ENCODE measurements around the gene RMDN2.
"Not testable (repeated sequence)": the region's sequence is repeated elsewhere in the genome, so short reads cannot be mapped to it uniquely, and the experiment has no call there.

RMDN2 gene

DNA sequence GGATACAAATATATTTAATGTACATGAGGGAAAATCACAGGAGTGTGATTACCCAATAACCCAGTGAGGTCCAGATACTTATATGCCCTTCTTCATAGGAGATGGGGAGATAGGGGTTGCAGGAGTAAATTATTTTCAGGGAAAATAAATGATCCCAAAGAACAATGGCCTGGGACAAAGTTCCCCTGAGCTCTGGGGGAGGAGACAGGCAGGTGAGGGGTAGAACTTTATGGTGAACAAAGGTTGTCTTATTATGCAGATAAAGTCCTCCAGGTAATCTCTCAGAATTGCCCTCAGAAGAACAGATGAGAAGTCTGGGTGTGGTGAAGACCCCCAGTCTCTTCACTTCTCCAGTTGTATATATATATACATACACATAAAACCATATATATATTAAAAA lies 22.1 kb upstream of the RMDN2 start:
- DNase-seq, result no peak

GRCh38 chr2:37904425-37904824 lies 20.7 kb upstream of the RMDN2 start:
- DNase-seq, result no peak

GRCh38 chr2:37904993-37905392 lies 20.1 kb upstream of the RMDN2 start:
- DNase-seq, result no peak

DNA sequence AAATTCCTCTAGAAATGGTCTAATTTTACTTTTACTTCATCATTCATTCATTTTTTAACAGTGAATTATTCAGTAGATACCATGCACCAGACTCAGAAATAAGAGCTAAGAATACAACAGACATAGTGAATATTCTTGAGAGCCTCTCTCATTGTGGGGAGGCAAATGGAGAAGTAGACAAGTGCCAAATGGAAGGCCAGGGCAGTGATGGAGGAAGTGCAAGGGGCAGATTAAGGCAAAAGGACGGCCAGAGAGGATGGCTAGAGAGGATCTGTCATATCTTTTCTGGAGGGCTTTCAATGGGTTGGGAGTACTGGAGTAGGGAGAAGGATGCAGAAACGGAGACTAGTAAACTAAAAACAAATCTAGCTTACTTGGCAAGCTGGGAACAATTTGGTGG lies 19.0 kb upstream of the RMDN2 start:
- DNase-seq, result no peak

DNA sequence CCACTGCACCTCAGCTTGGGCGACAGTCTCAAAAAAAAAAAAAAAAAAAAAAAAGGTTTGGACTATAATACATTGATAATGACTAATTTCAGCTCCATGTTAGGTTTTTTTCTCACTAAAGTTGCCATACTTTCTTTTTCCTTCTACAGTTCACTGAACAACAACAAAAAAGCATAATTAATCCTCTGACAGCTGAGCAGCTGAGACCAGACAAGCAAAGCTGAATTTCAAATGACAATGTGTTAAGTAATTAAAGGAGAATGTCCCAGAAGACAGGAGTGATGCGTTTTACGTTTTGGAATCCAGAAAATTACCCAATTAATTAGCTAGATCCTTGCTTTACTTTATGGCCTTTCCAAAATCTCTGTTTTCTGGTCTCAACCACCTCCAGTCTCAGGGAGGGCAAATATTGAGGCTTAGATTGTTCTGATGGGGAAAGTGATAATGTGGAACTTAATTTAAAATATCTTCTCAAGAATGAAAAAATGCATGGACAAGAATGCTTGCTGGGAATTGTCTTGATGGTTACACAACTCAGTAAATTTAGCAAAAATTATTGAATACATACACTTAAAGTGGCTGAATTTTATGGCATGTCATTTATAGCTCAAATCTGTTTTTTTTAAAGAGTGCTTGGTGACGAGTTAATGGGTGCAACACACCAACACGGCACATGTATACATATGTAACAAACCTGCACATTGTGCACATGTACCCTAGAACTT lies 17.4 kb upstream of the RMDN2 start:
- DNase-seq, result peak; percentile 71

- DNase-seq, result no peak
These were observed 13.7 kb upstream of the RMDN2 start for GRCh38 chr2:37911296-37911873.

DNA sequence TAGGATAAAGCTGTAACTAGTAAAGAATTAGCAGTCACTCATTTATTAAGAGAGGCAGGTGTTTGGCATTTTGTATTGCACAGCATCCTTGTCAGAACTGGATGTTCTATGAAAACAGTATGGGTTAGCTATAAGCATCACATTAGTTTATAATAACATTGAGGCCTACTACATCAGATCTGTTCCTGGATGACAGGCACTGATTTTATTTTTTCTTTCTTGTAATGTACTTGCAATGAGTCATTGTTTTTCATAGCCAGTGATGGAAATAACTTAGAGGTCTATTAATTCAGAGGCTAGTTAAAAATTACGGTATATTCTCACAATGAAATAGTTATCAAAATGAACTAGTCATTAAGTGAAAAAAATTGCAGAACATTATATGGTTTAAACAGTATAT lies 13.0 kb upstream of the RMDN2 start:
- peak; percentile 34 for DNase-seq

GRCh38 chr2:37912616-37913015 lies 12.5 kb upstream of the RMDN2 start:
- DNase-seq, result no peak

- DNase-seq, result no peak
These were observed 10.7 kb upstream of the RMDN2 start for GRCh38 chr2:37914340-37914739.

GRCh38 chr2:37915773-37916172 lies 9.3 kb upstream of the RMDN2 start:
- no peak for DNase-seq

DNA sequence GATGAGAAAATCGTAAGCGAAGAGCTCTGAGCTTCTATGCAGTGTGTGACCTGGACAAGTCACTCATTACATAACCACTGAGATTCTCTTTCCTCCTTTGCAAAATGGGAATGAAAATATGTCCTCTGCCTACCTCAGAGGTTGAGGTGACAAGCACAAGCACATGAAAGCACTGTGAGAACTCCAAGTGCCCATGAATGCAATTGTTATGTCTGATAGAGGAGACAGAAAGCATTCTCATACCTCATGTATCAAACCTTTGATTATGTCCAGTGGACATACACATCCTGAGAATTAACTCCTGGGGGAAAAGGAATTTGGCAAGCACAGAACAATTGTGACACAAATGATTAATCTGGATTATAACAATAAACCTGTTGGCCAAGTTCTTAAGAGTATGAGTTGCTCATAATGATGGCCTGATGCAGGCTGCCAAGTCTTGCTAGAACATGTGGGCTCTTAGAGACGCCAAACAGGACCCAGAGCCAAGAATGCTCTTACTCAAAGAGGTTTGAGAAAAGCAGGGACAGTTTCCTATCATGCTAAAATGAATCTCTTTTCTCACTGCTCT lies 8.5 kb upstream of the RMDN2 start:
- DNase-seq, result peak; percentile 90

- DNase-seq, result no peak
These were observed 7.5 kb upstream of the RMDN2 start for GRCh38 chr2:37917281-37918228.

DNA sequence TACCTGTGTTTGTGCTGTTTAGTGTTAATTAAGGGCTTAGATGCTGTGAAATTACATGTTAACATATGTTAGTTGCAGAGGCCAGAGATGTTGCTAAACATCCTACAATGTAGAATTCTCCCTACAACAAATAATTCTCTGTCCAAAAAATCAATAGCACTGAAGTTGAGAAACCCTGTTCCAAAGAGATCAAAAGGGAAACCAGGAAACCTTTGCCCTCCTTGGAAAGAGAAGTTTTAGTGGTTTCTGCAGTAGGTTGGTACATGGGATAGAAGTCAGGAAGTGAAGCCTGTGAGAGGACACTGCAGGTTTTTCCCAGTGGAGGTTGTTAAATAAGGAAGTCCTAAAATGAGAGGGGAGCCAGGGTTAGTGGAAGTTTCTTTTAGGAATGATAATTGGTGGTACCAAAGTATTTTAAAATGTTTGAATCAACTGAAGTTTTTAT lies 6.3 kb upstream of the RMDN2 start:
- DNase-seq, result no peak

- no peak for DNase-seq
These were observed 5.5 kb upstream of the RMDN2 start for GRCh38 chr2:37919631-37920032.

DNA sequence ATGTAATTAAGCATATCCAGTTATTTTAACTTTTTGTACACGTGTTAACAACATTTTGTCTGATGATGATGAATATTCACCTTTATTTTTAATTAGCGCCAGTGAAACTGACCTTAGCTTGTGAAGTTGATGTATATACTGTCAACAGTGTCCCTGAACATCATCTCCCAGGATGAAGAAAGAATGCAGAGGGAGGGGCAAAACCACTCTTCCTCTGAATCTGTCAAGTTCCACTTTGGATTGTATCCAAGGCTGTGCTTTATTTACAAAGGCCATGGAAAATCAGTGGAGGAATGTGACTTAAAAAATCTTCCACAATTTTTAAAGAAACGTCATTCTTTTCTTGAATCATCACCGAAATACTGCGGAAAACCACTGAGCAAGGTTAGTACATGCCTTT lies 4.5 kb upstream of the RMDN2 start:
- peak; percentile 76 for DNase-seq

DNA sequence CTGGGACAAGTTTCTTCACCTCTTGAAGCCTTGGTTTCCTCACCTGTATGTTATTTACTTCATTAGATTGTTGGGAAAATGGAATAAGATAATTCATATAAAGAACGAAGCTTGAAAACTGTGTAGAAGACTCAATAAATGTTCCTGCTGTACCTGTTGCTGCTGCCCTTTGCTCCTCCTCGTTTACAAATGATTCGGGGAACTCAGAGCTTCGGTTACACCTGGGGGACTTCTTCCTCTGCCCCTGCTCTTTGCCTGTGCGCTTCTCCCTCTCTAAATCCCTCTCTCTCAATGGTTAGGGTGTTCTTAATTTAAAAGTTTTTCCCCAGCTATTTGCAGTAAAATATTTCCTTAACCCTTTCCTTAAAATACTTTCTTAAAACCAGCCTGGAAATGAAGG lies 3.3 kb upstream of the RMDN2 start:
- no peak for DNase-seq

GRCh38 chr2:37923308-37924055 lies 1.6 kb upstream of the RMDN2 start:
- no peak for DNase-seq

DNA sequence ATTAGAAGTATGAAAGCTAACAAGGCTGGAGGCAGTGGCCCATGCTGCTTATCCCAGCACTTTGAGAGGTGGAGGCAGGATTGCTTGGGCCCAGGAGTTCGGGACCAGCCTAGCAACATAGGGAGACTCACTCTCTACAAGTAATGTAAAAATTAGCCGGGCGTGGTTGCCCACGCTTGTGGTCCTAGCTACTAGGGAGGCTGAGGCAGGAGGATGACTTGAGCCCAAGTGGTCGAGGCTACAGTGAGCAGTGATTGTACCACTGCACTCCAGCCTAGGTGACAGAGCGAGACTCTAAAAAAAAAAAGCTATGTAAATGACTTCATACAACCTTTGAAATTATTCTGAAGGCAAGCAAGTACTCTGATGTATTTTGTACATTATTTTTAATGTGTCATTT lies 1.5 kb downstream of the RMDN2 start:
- no peak for DNase-seq

GRCh38 chr2:37928377-37928776 lies 3.3 kb downstream of the RMDN2 start:
- DNase-seq, result no peak

- not testable (repeated sequence) for DNase-seq
These were observed 5.3 kb downstream of the RMDN2 start for GRCh38 chr2:37930392-37930791.

DNA sequence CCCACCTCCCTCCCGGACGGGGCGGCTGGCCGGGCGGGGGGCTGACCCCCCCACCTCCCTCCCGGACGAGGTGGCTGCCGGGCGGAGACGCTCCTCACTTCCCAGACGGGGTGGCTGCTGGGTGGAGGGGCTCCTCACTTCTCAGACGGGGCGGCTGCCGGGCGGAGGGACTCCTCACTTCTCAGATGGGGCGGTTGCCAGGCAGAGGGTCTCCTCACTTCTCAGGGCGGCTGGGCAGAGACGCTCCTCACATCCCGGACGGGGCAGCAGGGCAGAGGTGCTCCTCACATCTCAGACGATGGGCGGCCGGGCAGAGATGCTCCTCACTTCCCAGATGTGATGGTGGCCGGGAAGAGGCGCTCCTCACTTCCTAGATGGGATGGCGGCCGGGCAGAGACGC lies 7.8 kb downstream of the RMDN2 start:
- not testable (repeated sequence) for DNase-seq
